Gastrocnemius medialis (tissue), 4 donors: ENCODE data around the gene GRHPR. TPM values are rescaled to one million over a fixed set of nuclear protein-coding genes. Genes with fewer than 3 reads are reported as not detected.
A peak's percentile ranks its signal among the peaks of the same experiment; 100 is the strongest.

Experiments used
- ATAC-seq, 2 donors: fragments of 150-250 bp; one replicate each; pipeline ENCODE4 v1.9.1; 2016
- DNase-seq, 2 donors: peaks; one replicate each; pipeline ENCODE4 v3.0.0-alpha.2; 2019
- H3K27ac ChIP-seq, 4 donors: fragments of 200-600 bp; sonication (generic); 1 replicate in 1 of 4; 2 replicates in 3 of 4; pipeline ENCODE4 v1.5.1; 2016 to 2018; ENCODE audit warnings: mild to moderate bottlenecking in 2 of 4, moderate library complexity in 1 of 4
- H3K27me3 ChIP-seq, 3 donors: fragments of 200-600 bp; sonication (generic) in 2 of 3; 1 replicate in 1 of 3; 2 replicates in 2 of 3; pipeline versions ENCODE4 v1.5.1 to v1.6.0; 2016 to 2019; ENCODE audit warnings: mild to moderate bottlenecking in 1 of 3, moderate library complexity in 1 of 3
- H3K36me3 ChIP-seq, 2 donors: fragments of 200-600 bp; sonication (generic) in 1 of 2; one replicate each; pipeline ENCODE4 v1.5.1; 2017 to 2018
- H3K4me1 ChIP-seq, 2 donors: fragments of 200-600 bp; sonication (generic) in 1 of 2; one replicate each; pipeline ENCODE4 v1.5.1; 2016 to 2017; ENCODE audit warnings: mild to moderate bottlenecking in 2 of 2
- H3K4me3 ChIP-seq, 4 donors: fragments of 200-600 bp; sonication (generic) in 3 of 4; 1 replicate in 1 of 4; 2 replicates in 3 of 4; pipeline ENCODE4 v1.5.1; 2016 to 2019; ENCODE audit warnings: mild to moderate bottlenecking in 2 of 4
- H3K9me3 ChIP-seq, 3 donors: fragments of 200-600 bp; sonication (generic) in 2 of 3; 1 replicate in 1 of 3; 2 replicates in 2 of 3; pipeline ENCODE4 v1.5.1; 2016 to 2019
- POLR2A ChIP-seq, 2 donors: fragments of 450-650 bp; IDR thresholded peaks; one replicate each; pipeline ENCODE4 v1.6.1; 2017; ENCODE audit warnings: antibody characterized with exemption in 2 of 2, mild to moderate bottlenecking in 2 of 2, moderate library complexity in 2 of 2
- in situ Hi-C, 4 donors: fragments of 200-750 bp; cut with MboI; loops; one replicate each; pipeline versions ENCODE4 v1.15.0 to v1.8.0; 2017; ENCODE audit warnings: low sequenced_read_pairs in 4 of 4
- intact Hi-C: fragments of 100-400 bp; cut with DNase I; formaldehyde crosslinking; loops from one replicate; pipeline ENCODE4 v1.15.1; 2023; ENCODE audit warnings: low total_unique reads
- total RNA-seq, 4 donors: library from RNA; depleted of rRNA; stranded (reverse); fragments of >200 nt; gene quantifications; one replicate each; pipeline versions ENCODE4 v1.1.0 to v1.2.3, GENCODE V29; 2016
- TF ChIP-seq, protein P1 (sequence below), 5 experiments: fragments of 450-650 bp in 3 of 5; fragments of 200-600 bp in 2 of 5; sonication (generic) in 2 of 5; IDR thresholded peaks in 4 of 5; conservative IDR thresholded peaks in 1 of 5; 1 replicate in 4 of 5; 2 replicates in 1 of 5; pipeline ENCODE4 v1.5.1; 2016 to 2019; ENCODE audit warnings: antibody characterized with exemption in 5 of 5, mild to moderate bottlenecking in 3 of 5, moderate library complexity in 3 of 5

Gene GRHPR
- total RNA-seq, 4 donors from 2014 or later = 119 to 138 (median 128) TPM

GRCh38 chr9:37436540-37436939 lies 14.0 kb downstream of the GRHPR start:
- Histone ChIP-seq H3K4me1 (peaks cover 36 to 51% of the 10 kb centered on the region in 2 donors), H3K36me3 (peaks cover 0 to 68% of the 10 kb centered on the region in 2 donors), H3K27me3 (no peaks in the 10 kb centered on the region), H3K27ac (peak overlapping the region in 2 of 4 donors; percentile 49 to 71), H3K4me3 (no peak overlapping the region), H3K9me3 (no peaks in the 10 kb centered on the region)
- intact Hi-C loops = no loop called here
- in situ Hi-C loops = no loop called here
- ATAC-seq (no peak), DNase-seq (no peak)
- no peak for TF ChIP-seq POLR2A (IDR thresholded peaks at IDR 0.05)
- TF ChIP-seq, protein P1, sequence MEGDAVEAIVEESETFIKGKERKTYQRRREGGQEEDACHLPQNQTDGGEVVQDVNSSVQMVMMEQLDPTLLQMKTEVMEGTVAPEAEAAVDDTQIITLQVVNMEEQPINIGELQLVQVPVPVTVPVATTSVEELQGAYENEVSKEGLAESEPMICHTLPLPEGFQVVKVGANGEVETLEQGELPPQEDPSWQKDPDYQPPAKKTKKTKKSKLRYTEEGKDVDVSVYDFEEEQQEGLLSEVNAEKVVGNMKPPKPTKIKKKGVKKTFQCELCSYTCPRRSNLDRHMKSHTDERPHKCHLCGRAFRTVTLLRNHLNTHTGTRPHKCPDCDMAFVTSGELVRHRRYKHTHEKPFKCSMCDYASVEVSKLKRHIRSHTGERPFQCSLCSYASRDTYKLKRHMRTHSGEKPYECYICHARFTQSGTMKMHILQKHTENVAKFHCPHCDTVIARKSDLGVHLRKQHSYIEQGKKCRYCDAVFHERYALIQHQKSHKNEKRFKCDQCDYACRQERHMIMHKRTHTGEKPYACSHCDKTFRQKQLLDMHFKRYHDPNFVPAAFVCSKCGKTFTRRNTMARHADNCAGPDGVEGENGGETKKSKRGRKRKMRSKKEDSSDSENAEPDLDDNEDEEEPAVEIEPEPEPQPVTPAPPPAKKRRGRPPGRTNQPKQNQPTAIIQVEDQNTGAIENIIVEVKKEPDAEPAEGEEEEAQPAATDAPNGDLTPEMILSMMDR (IDR thresholded peaks at IDR 0.05 in 4 of 5, conservative IDR thresholded peaks at IDR 0.05 in 1 of 5) = no peak

DNA sequence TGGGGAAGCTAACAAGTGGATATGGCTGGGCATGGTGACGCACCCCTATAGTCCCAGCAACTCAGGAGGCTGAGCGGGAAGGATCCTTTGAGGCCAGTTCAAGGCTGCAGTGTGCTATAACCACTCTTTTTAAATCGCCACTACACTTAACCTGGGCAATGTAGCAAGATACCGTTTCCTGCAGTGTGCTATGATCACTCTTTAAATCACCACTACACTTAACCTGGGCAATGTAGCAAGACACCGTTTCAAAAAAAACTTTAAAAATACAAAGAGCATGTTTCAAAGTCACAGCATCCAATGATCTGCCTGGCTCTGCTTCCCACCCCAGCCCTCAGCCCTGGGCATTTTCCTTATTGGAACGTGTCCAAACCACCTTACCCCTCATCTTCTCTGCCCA lies 14.5 kb downstream of the GRHPR start:
- Histone ChIP-seq H3K9me3 (no peaks in the 10 kb centered on the region), H3K27ac (peak overlapping the region; percentile 20 to 71 (median 40)), H3K4me3 (no peak overlapping the region), H3K4me1 (peaks cover 36 to 49% of the 10 kb centered on the region in 2 donors), H3K27me3 (no peaks in the 10 kb centered on the region), H3K36me3 (peaks cover 0 to 73% of the 10 kb centered on the region in 2 donors)
- DNase-seq (no peak), ATAC-seq (no peak)
- TF ChIP-seq, protein P1 (IDR thresholded peaks at IDR 0.05 in 4 of 5, conservative IDR thresholded peaks at IDR 0.05 in 1 of 5) = no peak
- no peak for TF ChIP-seq POLR2A (IDR thresholded peaks at IDR 0.05)
- intact Hi-C loops (no loop called here), in situ Hi-C loops (no loop called here)

DNA sequence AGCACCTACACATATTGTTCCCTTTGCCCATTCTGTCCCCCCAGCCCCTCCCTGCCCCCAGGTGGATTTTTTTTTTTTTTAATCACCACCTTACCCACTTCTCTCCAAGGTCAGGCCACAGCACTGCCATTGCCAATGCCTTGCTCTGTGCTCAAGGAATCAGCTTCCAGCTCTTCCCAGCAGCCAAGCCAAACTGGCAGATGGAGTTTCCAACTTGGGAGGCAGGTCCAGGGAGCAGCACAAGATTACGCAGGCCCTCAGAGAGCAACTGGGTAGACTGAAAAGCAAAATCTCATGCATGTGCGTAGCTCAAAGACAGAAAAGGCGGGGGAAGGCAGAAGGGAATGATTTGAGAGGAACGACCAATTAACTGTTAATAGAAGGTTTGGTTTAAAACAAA lies 15.1 kb downstream of the GRHPR start:
- Histone ChIP-seq H3K4me3 (no peak overlapping the region), H3K36me3 (peaks cover 0 to 77% of the 10 kb centered on the region in 2 donors), H3K27ac (peak overlapping the region; percentile 20 to 71 (median 40)), H3K27me3 (no peaks in the 10 kb centered on the region), H3K9me3 (no peaks in the 10 kb centered on the region), H3K4me1 (peaks cover 34 to 43% of the 10 kb centered on the region in 2 donors)
- ATAC-seq (peak; percentile 80 to 99), DNase-seq (peak; percentile 23 to 84)
- intact Hi-C loops = no loop called here
- TF ChIP-seq, protein P1 (IDR thresholded peaks at IDR 0.05 in 4 of 5, conservative IDR thresholded peaks at IDR 0.05 in 1 of 5) = no peak
- no peak for TF ChIP-seq POLR2A (IDR thresholded peaks at IDR 0.05)
- in situ Hi-C loops = no loop called here

DNA sequence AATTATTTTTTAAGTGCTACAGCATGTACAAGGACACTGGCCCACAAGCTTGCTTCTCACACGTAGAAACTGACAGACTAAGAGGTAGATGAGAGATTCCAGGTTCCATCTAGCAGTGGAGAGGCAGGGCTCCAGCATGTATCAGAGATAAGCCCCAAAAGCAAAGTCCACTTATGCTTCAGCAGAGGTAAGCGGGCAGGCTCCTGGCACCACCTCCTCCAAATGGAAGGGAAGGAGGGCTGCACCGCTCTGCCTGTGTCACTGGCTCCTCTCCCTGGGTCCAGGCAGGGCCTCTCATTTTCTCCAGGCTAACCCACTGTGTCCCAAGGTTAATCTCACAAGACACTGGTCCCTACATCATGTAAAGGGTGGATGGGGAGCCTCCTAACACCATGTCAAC lies 15.9 kb downstream of the GRHPR start:
- peak overlapping the region; percentile 20 to 71 (median 40) for H3K27ac ChIP-seq
- ATAC-seq = no peak

More for the DNA sequence above, 15.9 kb downstream of the GRHPR start:
- peaks cover 26 to 35% of the 10 kb centered on the region in 2 donors for H3K4me1 ChIP-seq
- no peaks in the 10 kb centered on the region for H3K9me3 ChIP-seq
- DNase-seq = no peak
- no peak for TF ChIP-seq POLR2A (IDR thresholded peaks at IDR 0.05)
- TF ChIP-seq, protein P1 (IDR thresholded peaks at IDR 0.05 in 4 of 5, conservative IDR thresholded peaks at IDR 0.05 in 1 of 5) = no peak
- H3K27me3 ChIP-seq = no peaks in the 10 kb centered on the region
- intact Hi-C loops (no loop called here), in situ Hi-C loops (no loop called here)
- H3K36me3 ChIP-seq = peaks cover 0 to 77% of the 10 kb centered on the region in 2 donors
- H3K4me3 ChIP-seq = no peak overlapping the region
